ENCODE data around the gene STXBP6.

DNA sequence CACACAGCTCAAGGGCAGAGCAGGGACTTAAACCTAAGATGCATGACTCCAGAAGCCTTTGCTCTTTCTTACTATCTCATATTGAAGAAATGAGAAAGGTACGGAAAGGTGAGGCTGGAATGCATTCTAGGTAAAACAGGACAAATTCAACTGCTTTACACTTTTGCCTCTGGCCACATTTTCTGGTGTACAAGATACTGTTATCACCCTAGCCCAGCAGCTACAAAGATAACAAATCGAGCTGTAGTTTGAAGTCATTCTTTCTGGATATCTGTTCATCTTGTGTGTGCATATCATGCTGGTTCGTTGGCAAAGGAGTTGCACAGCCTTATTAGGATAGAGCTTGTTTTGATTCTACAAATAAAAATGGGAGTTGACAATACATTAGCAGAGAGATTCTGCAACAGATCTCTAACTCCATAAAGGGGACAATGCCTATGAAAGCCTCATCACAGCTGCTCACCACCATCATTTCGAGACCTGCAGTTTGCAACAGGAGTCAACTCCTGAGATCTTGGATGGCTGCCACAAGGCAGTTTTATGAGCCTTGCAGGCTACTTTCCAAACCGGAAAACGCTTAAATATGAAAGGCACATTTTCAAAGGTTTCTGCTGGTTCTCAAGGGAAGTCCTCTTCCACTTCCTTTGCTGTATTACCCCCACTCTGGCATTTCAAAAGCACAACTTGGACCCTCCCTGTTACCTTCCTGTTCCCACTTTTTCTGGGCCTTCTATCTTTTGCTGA is 64.9 kb downstream of the STXBP6 start:
- TF ChIP-seq, protein P1, sequence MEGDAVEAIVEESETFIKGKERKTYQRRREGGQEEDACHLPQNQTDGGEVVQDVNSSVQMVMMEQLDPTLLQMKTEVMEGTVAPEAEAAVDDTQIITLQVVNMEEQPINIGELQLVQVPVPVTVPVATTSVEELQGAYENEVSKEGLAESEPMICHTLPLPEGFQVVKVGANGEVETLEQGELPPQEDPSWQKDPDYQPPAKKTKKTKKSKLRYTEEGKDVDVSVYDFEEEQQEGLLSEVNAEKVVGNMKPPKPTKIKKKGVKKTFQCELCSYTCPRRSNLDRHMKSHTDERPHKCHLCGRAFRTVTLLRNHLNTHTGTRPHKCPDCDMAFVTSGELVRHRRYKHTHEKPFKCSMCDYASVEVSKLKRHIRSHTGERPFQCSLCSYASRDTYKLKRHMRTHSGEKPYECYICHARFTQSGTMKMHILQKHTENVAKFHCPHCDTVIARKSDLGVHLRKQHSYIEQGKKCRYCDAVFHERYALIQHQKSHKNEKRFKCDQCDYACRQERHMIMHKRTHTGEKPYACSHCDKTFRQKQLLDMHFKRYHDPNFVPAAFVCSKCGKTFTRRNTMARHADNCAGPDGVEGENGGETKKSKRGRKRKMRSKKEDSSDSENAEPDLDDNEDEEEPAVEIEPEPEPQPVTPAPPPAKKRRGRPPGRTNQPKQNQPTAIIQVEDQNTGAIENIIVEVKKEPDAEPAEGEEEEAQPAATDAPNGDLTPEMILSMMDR (IDR thresholded peaks at IDR 0.05; ENCODE audit: insufficient read depth, low read length, poor library complexity, severe bottlenecking), result no peak
- TF ChIP-seq EZH2phosphoT487 (conservative IDR thresholded peaks at IDR 0.05; ENCODE audit: low read length), result no peak

All from SU-DHL-6 (cell line).